PC-3 (cell line): Measurements from ENCODE around the gene PATL1.

Experiments used
- EZH2 ChIP-seq: fragments of 300-600 bp; sonication (generic); IDR thresholded peaks from one replicate; pipeline ENCODE4 v1.6.1; 2017; ENCODE audit warnings: antibody characterized with exemption, mild to moderate bottlenecking, low read length; ENCODE audit not compliant: unreplicated experiment
- EZH2phosphoT487 ChIP-seq: fragments of 300-600 bp; sonication (generic); IDR thresholded peaks from 2 replicates; pipeline ENCODE4 v1.6.1; 2018; ENCODE audit warnings: mild to moderate bottlenecking, antibody characterized with exemption, low read length, borderline replicate concordance
- TF ChIP-seq, protein P1 (sequence below): fragments of 300-600 bp; sonication (generic); conservative IDR thresholded peaks from 2 replicates; pipeline ENCODE4 v1.5.1; 2017; ENCODE audit warnings: antibody characterized with exemption, low read depth, mild to moderate bottlenecking, low read length

DNA sequence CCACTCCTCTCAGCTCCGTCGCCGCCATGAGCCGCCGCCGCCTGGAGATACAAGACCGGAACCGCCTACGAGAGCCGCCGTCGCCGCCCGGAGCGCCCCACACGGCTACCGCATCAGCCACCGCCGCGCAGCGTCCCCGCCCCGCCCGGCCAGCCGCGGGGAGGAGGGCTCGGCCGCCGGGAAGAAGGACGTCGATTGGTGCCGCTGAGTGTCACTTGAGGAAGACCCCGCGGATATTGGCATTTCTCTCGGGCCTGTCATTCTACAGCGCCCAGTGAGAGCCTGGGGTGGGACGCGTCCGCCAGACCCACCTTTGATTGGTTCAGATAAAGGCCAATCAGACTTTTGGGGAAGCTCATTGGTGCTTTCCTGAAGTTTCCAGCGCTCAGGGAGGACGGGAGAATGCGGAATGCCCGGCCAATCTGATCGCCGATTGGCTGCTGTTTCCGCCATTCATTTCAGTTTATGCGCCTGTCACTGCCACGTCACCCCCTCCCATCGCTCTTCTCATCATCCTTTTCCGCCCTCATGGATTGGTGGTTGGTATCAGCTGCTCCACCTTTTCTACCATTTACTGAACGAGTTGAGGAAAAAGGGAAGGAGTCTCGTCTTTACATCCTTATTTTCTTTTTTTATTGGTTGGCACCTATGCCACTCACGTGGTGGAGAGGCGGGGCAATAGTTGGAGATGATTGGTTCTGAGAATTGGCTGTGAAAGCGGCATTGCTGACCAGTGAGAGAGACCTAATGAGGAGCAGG lies 53.0 kb downstream of the PATL1 start, which contains the start of gene OSBP:
- TF ChIP-seq, protein P1, sequence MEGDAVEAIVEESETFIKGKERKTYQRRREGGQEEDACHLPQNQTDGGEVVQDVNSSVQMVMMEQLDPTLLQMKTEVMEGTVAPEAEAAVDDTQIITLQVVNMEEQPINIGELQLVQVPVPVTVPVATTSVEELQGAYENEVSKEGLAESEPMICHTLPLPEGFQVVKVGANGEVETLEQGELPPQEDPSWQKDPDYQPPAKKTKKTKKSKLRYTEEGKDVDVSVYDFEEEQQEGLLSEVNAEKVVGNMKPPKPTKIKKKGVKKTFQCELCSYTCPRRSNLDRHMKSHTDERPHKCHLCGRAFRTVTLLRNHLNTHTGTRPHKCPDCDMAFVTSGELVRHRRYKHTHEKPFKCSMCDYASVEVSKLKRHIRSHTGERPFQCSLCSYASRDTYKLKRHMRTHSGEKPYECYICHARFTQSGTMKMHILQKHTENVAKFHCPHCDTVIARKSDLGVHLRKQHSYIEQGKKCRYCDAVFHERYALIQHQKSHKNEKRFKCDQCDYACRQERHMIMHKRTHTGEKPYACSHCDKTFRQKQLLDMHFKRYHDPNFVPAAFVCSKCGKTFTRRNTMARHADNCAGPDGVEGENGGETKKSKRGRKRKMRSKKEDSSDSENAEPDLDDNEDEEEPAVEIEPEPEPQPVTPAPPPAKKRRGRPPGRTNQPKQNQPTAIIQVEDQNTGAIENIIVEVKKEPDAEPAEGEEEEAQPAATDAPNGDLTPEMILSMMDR, result no peak
- no peak for TF ChIP-seq EZH2
- TF ChIP-seq EZH2phosphoT487, result no peak
